PC-9 (cell line): ENCODE results near the gene TOMM20. TPM values are rescaled to one million over a fixed set of nuclear protein-coding genes. Genes with fewer than 3 reads are reported as not detected.

ENCODE experiments used
- BruUV-seq: library from RNA; stranded (reverse); fragments of 400-500 nt; replicated peaks from 2 replicates; lab custom pipeline; 2021; lab: Mats Ljungman, UMichigan
- CTCF ChIA-PET: fragments of 300-600 bp; sonication (Branson Sonifier 250); formaldehyde crosslinking; loops from one replicate; lab custom pipeline; 2022; ENCODE audit warnings: antibody characterized with exemption; lab: Charles Lee
- POLR2A ChIA-PET: fragments of 300-600 bp; sonication (Branson Sonifier 250); formaldehyde crosslinking; loops from one replicate; lab custom pipeline; 2022; ENCODE audit warnings: antibody characterized with exemption; ENCODE audit not compliant: unreplicated experiment; lab: Charles Lee
- DNase-seq, 2 experiments: peaks; one replicate each; pipeline versions ENCODE4 v3.0.0 to v3.0.0-alpha.2; 2015 to 2022; ENCODE audit warnings: mixed read lengths in 1 of 2
- H2AFZ ChIP-seq: fragments of 200-600 bp; sonication (generic); 2 replicates; pipeline ENCODE4 v1.8.1; 2017; ENCODE audit warnings: antibody characterized with exemption
- H3F3A ChIP-seq: fragments of 200-600 bp; sonication (generic); 2 replicates; pipeline ENCODE4 v1.8.1; 2017; ENCODE audit warnings: antibody characterized with exemption, mild to moderate bottlenecking, low read depth; ENCODE audit not compliant: insufficient read depth
- H3K27ac ChIP-seq: fragments of 200-600 bp; sonication (generic); 2 replicates; pipeline ENCODE4 v1.6.1; 2016; ENCODE audit warnings: mixed run types
- H3K27me3 ChIP-seq: fragments of 200-600 bp; sonication (generic); 2 replicates; pipeline ENCODE4 v1.6.1; 2016; ENCODE audit warnings: low read depth, mixed run types; ENCODE audit not compliant: insufficient read depth
- H3K36me3 ChIP-seq: fragments of 200-600 bp; sonication (generic); 2 replicates; pipeline ENCODE4 v1.6.1; 2016; ENCODE audit warnings: low read depth, mixed run types
- H3K4me1 ChIP-seq: fragments of 200-600 bp; sonication (generic); replicated peaks from 2 replicates; pipeline ENCODE4 v1.6.1; 2016; ENCODE audit warnings: mixed run types; ENCODE audit not compliant: insufficient read depth
- H3K4me2 ChIP-seq: fragments of 200-600 bp; sonication (generic); 2 replicates; pipeline ENCODE4 v1.6.1; 2017; ENCODE audit warnings: mixed run types
- H3K4me3 ChIP-seq: fragments of 200-600 bp; sonication (generic); 2 replicates; pipeline ENCODE4 v1.6.1; 2016; ENCODE audit warnings: mixed run types
- H3K79me2 ChIP-seq: fragments of 200-600 bp; sonication (generic); 2 replicates; pipeline ENCODE4 v1.6.1; 2017; ENCODE audit warnings: low read depth, mixed run types
- H3K9me2 ChIP-seq: fragments of 200-600 bp; sonication (generic); 2 replicates; pipeline ENCODE4 v1.8.1; 2017; ENCODE audit warnings: mild to moderate bottlenecking; ENCODE audit not compliant: insufficient read depth
- H3K9me3 ChIP-seq: fragments of 200-600 bp; sonication (generic); 2 replicates; pipeline ENCODE4 v1.8.1; 2016; ENCODE audit warnings: low read depth; ENCODE audit not compliant: insufficient read depth
- H4K20me1 ChIP-seq: fragments of 200-600 bp; sonication (generic); 2 replicates; pipeline ENCODE4 v1.8.1; 2017; ENCODE audit not compliant: insufficient read depth
- EZH2 ChIP-seq: fragments of 200-600 bp; sonication (generic); IDR thresholded peaks from 2 replicates; pipeline ENCODE4 v1.8.0; 2017; ENCODE audit warnings: antibody characterized with exemption, low read depth
- intact Hi-C: fragments of 100-400 bp; cut with micrococcal nuclease; formaldehyde crosslinking; loops from one replicate; pipeline ENCODE4 v1.10.0; 2022; ENCODE audit not compliant: unreplicated experiment
- total RNA-seq: library from RNA; stranded (reverse); gene quantifications from 2 replicates; pipeline ENCODE4 v1.2.3, GENCODE V29; 2021
- TF ChIP-seq, protein P1 (sequence below): fragments of 200-600 bp; sonication (generic); conservative IDR thresholded peaks from 2 replicates; pipeline ENCODE4 v1.6.1; 2017; ENCODE audit warnings: mixed run types, antibody characterized with exemption, mild to moderate bottlenecking, moderate library complexity

The TOMM20 gene
- total RNA-seq, 1 experiment from 2014 or later: 165 TPM

DNA sequence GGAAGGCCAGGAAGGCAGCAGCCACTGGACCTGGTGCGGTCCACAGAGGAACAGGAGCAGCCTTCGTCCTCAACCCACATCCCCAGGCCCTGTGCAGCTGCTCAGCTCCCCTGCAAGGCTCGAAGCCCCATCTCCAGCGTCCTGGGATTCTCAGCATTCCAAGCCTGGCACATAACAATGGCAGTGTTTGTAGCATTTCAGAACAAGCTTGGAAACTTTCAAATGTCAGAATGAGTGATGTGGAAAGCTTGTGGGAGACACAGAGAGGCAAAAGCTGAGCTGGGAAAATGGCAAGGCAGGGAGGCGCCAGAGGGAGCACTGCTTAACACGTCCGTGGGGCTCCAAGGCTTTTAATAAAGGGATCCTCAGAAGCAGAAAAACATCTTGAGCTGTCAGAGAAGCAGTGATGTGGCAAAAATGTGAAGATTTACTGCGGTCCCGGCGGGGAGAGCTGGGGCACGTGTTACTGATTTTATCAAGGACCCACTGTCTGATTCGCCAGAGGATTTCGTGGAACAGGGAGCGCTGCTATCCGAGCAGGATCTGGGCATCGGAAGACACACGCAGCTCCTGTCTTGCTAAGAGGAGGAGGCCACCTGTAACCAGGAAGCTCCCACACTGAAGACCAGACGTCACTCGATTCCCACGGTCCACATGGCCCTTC is 38.1 kb downstream of the TOMM20 start:
- Histone ChIP-seq H3K9me3 (no peaks in the 10 kb centered on the region), H3K36me3 (no peaks in the 10 kb centered on the region), H3F3A (peaks cover 4% of the 10 kb centered on the region; the same call in 1 of the 2 replicates), H3K4me2 (no peak overlapping the region), H3K27ac (no peak overlapping the region), H3K9me2 (no peaks in the 10 kb centered on the region), H2AFZ (no peak overlapping the region), H3K27me3 (no peaks in the 10 kb centered on the region), H4K20me1 (no peaks in the 10 kb centered on the region), H3K4me3 (no peak overlapping the region), H3K79me2 (no peaks in the 10 kb centered on the region), H3K4me1 (no peaks in the 10 kb centered on the region)
- ChIA-PET POLR2A (no interaction called here), CTCF (interaction anchor here (0.6 kb wide), 1 partner anchor 190 kb away, joined by 3 read pairs; no protein-coding TSS in a partner anchor)
- TF ChIP-seq EZH2: no peak
- TF ChIP-seq, protein P1, sequence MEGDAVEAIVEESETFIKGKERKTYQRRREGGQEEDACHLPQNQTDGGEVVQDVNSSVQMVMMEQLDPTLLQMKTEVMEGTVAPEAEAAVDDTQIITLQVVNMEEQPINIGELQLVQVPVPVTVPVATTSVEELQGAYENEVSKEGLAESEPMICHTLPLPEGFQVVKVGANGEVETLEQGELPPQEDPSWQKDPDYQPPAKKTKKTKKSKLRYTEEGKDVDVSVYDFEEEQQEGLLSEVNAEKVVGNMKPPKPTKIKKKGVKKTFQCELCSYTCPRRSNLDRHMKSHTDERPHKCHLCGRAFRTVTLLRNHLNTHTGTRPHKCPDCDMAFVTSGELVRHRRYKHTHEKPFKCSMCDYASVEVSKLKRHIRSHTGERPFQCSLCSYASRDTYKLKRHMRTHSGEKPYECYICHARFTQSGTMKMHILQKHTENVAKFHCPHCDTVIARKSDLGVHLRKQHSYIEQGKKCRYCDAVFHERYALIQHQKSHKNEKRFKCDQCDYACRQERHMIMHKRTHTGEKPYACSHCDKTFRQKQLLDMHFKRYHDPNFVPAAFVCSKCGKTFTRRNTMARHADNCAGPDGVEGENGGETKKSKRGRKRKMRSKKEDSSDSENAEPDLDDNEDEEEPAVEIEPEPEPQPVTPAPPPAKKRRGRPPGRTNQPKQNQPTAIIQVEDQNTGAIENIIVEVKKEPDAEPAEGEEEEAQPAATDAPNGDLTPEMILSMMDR: no peak
- DNase-seq: no peak
- intact Hi-C loops: loop anchor here (5.0 to 10.0 kb wide), 3 partner anchors 692 to 884 kb away; partner anchors contain the start of gene COA6
- BruUV-seq: no TSS peak

DNA sequence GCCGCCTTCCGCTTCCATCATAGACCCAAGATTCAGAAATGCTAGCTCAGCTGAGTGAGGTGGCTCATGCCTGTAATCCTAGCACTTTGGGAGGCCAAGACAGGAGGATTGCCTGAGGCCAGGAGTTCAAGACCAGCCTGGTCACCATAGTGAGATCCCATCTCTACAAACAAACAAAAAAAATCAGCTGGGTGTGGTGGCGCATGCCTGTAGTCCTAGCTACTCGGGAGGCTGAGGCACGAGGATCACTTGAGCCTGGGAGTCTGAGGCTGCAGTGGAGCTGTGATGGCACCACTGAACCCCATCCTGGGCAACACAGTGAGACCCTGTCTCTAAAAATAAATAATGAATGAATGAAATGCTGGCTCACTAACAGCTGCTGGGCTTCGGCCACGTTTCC is 39.7 kb downstream of the TOMM20 start:
- intact Hi-C loops: no loop called here
- POLR2A ChIA-PET: no interaction called here
- Histone ChIP-seq H3K27ac (no peak overlapping the region), H3K4me3 (no peak overlapping the region), H3K27me3 (no peaks in the 10 kb centered on the region), H2AFZ (no peak overlapping the region), H3K9me3 (no peaks in the 10 kb centered on the region), H3K4me1 (peaks cover 4% of the 10 kb centered on the region), H3K79me2 (no peaks in the 10 kb centered on the region), H3K4me2 (no peak overlapping the region), H3K9me2 (no peaks in the 10 kb centered on the region), H3F3A (peaks cover 10% of the 10 kb centered on the region), H4K20me1 (no peaks in the 10 kb centered on the region), H3K36me3 (no peaks in the 10 kb centered on the region)
- DNase-seq: no peak
- TF ChIP-seq EZH2: no peak
- TF ChIP-seq, protein P1: no peak
- BruUV-seq: no TSS peak
- CTCF ChIA-PET: interaction anchor here (0.6 kb wide), 1 partner anchor 245 kb away, joined by 3 read pairs; no protein-coding TSS in a partner anchor

DNA sequence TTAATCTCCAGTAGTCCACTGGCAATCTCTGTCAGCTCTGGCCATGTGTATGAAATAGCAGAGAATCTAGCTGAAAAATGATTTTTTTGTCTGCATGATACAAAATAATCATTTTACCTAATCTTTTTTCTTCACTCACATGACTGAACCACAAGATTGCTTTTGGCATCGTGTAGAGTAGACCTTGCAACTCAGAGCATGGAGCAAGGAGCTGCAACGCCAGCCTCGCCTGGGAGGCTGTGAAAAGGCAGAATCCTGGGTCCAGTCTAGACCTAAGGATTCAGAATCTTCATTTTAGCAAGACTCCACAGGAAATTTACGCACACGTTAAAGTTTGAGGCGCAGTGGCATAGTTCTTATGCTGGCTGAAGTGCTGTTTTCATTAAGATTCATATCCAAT is 40.2 kb downstream of the TOMM20 start:
- no peaks in the 10 kb centered on the region for H3K36me3 ChIP-seq
- no peak overlapping the region for H3K4me2 ChIP-seq
- H3K9me2 ChIP-seq: no peaks in the 10 kb centered on the region
- H2AFZ ChIP-seq: no peak overlapping the region
- TF ChIP-seq, protein P1: no peak
- no peak for TF ChIP-seq EZH2
- H3K79me2 ChIP-seq: no peaks in the 10 kb centered on the region
- H3K9me3 ChIP-seq: no peaks in the 10 kb centered on the region
- peaks cover 9% of the 10 kb centered on the region for H3K4me1 ChIP-seq
- no peaks in the 10 kb centered on the region for H4K20me1 ChIP-seq
- H3K4me3 ChIP-seq: no peak overlapping the region
- ChIA-PET POLR2A (no interaction called here), CTCF (no interaction called here)
- no peaks in the 10 kb centered on the region for H3K27me3 ChIP-seq
- BruUV-seq: no TSS peak
- H3F3A ChIP-seq: peaks cover 13% of the 10 kb centered on the region
- intact Hi-C loops: no loop called here
- no peak for DNase-seq
- no peak overlapping the region for H3K27ac ChIP-seq
